Kidney (tissue), 14 donors: Measurements from ENCODE around the gene LHFPL6. TPM values are rescaled to one million over a fixed set of nuclear protein-coding genes. Genes with fewer than 3 reads are reported as not detected.

Experiments used
- DNase-seq, 5 donors: peaks; one replicate each; pipeline ENCODE4 v3.0.0-alpha.2; 2013 to 2020
- FAIRE-seq: peaks from 2 replicates; lab custom pipeline; 2012; peaks lifted over from hg19 to GRCh38; lab: Jason Lieb, UNC
- H3K27ac ChIP-seq, 2 donors: one replicate each; pipeline ENCODE4 v1.7.0; 2013; ENCODE audit warnings: low read depth in 2 of 2, low read length in 2 of 2, inconsistent platforms in 1 of 2
- H3K27me3 ChIP-seq: one replicate; pipeline ENCODE4 v1.7.1; 2013; ENCODE audit warnings: low read length, inconsistent platforms; ENCODE audit not compliant: control insufficient read depth, insufficient read depth
- H3K36me3 ChIP-seq, 3 donors: one replicate each; pipeline versions ENCODE4 v1.7.0 to v1.7.1; 2013; ENCODE audit warnings: low read length in 3 of 3, control low read depth in 1 of 3, inconsistent platforms in 1 of 3; ENCODE audit not compliant: insufficient read depth in 3 of 3, control insufficient read depth in 2 of 3
- H3K4me1 ChIP-seq, 3 donors: one replicate each; pipeline versions ENCODE4 v1.7.0 to v1.7.1; 2013; ENCODE audit warnings: low read length in 3 of 3, inconsistent platforms in 1 of 3, low read depth in 1 of 3; ENCODE audit not compliant: control insufficient read depth in 2 of 3, insufficient read depth in 2 of 3
- H3K4me3 ChIP-seq, 3 donors: one replicate each; pipeline versions ENCODE4 v1.7.0 to v1.8.1; 2013; ENCODE audit warnings: low read length in 3 of 3, control low read depth in 1 of 3, inconsistent platforms in 1 of 3
- H3K9ac ChIP-seq, 3 donors: one replicate each; pipeline versions ENCODE4 v1.7.0 to v1.7.1; 2013; ENCODE audit warnings: low read length in 3 of 3, control low read depth in 1 of 3, inconsistent platforms in 1 of 3
- H3K9me3 ChIP-seq, 3 donors: one replicate each; pipeline versions ENCODE4 v1.7.0 to v1.7.1; 2013; ENCODE audit warnings: low read length in 3 of 3, control low read depth in 1 of 3, inconsistent platforms in 1 of 3; ENCODE audit not compliant: control insufficient read depth in 2 of 3, insufficient read depth in 1 of 3
- intact Hi-C: fragments of 100-400 bp; cut with DNase I; formaldehyde crosslinking; loops from one replicate; pipeline ENCODE4 v1.11.1; 2022
- polyA plus RNA-seq: library from polyadenylated mRNA; stranded (reverse); fragments of 350-450 nt; fragmentation: Illumina TruSeq; extraction: RNeasy Lipid Tissue Mini Kit (QIAGEN cat#74804); gene quantifications from one replicate; pipeline ENCODE4 v1.2.3, GENCODE V29; 2014; ENCODE audit warnings: low read depth, low replicate concordance; ENCODE audit not compliant: insufficient read depth
- total RNA-seq: library from RNA; stranded (reverse); fragmentation: NEBNext Ultra II Directional; extraction: Animal tissue kit (Norgen Biotek cat#: 25700); gene quantifications from one replicate; pipeline ENCODE4 v1.2.1, GENCODE V29; 2021
- TF ChIP-seq, protein P1 (sequence below): IDR thresholded peaks from 3 replicates; pipeline ENCODE4 v1.5.1; 2012; ENCODE audit warnings: mild to moderate bottlenecking, moderate library complexity, borderline replicate concordance; ENCODE audit not compliant: insufficient read depth; ENCODE audit errors: extremely low read depth
- donor health status: control.
- donor health status: control.
- donor health status: control.
- donor health status: control.
- donor health status: control.
- donor health status: DM: yes; HTN: yes; CAD: no.
- donor health status: Normal renal cell carcinoma (clear cell type).

LHFPL6 gene
- total and polyA plus RNA-seq, 2 donors from 2014 or later: 33.0 to 59.2 TPM

DNA sequence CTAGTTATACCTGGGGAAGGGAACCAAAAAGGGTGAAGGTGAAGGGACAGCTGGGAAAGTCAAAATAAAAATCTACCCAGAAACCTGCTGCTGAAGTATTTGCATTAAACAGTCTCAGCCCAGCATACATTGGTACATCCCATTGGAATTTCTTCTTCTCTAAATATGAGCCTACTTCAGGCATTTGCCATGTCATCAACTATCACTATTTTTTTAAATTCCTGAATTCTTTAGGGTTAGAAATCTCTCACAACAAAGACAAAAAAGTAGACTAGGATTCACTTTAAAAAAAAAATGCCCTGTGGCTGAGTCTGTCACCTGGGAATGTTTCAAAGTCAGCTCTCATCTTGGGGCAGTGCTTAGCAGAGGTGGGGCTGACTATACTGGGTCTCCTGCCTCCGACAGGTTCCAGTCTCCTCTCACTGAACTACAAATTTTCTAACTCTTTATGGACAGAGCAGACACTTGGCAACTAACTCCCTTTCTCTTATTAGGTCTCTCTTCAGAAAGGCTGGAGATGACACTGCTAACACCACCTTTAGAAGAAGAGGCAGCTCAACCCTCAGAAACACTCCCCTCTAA lies 141.2 kb downstream of the LHFPL6 start:
- DNase-seq (no peak), FAIRE-seq (no peak)
- Histone ChIP-seq H3K27me3 (no peaks in the 10 kb centered on the region), H3K9ac (no peak overlapping the region), H3K4me1 (no peaks in the 10 kb centered on the region), H3K27ac (no peak overlapping the region), H3K9me3 (peaks cover 0 to 2% (median 0%) of the 10 kb centered on the region in 3 donors), H3K36me3 (no peaks in the 10 kb centered on the region), H3K4me3 (no peak overlapping the region)
- intact Hi-C loops: no loop called here
- TF ChIP-seq, protein P1, sequence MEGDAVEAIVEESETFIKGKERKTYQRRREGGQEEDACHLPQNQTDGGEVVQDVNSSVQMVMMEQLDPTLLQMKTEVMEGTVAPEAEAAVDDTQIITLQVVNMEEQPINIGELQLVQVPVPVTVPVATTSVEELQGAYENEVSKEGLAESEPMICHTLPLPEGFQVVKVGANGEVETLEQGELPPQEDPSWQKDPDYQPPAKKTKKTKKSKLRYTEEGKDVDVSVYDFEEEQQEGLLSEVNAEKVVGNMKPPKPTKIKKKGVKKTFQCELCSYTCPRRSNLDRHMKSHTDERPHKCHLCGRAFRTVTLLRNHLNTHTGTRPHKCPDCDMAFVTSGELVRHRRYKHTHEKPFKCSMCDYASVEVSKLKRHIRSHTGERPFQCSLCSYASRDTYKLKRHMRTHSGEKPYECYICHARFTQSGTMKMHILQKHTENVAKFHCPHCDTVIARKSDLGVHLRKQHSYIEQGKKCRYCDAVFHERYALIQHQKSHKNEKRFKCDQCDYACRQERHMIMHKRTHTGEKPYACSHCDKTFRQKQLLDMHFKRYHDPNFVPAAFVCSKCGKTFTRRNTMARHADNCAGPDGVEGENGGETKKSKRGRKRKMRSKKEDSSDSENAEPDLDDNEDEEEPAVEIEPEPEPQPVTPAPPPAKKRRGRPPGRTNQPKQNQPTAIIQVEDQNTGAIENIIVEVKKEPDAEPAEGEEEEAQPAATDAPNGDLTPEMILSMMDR: no peak

DNA sequence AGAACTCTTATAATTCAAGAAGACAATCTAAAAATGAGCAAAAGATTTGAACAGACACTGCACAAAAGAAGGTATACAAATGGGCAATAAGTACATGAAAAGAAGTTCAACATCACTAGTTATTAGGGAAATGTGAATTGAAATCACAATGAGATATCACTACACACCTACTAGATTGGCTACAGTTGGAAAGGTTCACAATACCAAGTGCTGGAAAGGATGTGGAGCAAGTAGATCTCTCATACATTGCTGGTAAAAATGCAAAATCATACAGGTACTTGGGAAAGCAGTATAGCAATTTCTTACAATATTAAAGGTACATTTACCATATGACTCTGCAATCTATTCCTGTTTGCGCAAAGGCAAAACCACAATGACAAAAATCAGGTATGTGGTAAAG lies 145.7 kb downstream of the LHFPL6 start:
- Histone ChIP-seq H3K9ac (no peak overlapping the region), H3K4me3 (no peak overlapping the region), H3K27ac (no peak overlapping the region), H3K36me3 (no peaks in the 10 kb centered on the region), H3K4me1 (peaks cover 0 to 1% (median 0%) of the 10 kb centered on the region in 3 donors), H3K27me3 (no peaks in the 10 kb centered on the region), H3K9me3 (peaks cover 0 to 2% (median 0%) of the 10 kb centered on the region in 3 donors)
- DNase-seq (no peak), FAIRE-seq (no peak)
- TF ChIP-seq, protein P1: no peak
- intact Hi-C loops: no loop called here

DNA sequence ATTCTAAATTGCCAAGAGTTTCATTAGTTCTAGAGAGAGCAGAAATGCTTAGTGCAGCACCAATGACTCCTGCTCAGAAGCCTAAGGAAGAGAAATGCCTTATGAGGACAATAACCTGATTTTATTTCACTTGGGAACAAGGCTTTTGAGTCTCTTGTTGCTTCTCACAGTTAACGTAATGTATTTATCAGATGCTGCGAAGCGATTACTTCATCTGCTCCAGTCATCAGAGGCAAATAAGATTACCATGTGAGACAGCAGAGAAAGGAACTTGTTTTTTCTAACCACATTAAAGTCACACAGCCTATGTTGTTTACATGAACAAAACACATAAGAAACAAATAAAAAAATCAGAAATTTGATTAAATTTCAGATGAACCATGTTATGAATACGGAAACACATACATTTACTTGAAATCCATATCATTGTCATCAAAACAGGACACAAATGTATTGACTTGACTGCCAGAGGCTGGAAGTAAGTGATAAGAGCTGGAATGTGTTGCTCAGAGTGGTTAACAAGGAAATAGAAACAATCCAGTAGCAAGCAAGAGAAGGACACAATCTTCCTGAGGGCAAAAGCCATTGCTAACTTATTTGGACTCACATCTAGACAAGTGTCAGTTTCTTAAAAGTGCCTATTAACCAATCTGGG lies 147.3 kb downstream of the LHFPL6 start:
- intact Hi-C loops: no loop called here
- no peaks in the 10 kb centered on the region for H3K36me3 ChIP-seq
- DNase-seq (no peak), FAIRE-seq (no peak)
- H3K27ac ChIP-seq: no peak overlapping the region
- H3K9ac ChIP-seq: no peak overlapping the region
- H3K27me3 ChIP-seq: no peaks in the 10 kb centered on the region
- H3K4me3 ChIP-seq: no peak overlapping the region
- TF ChIP-seq, protein P1: no peak
- H3K9me3 ChIP-seq: peaks cover 0 to 2% (median 0%) of the 10 kb centered on the region in 3 donors
- peaks cover 0 to 3% (median 0%) of the 10 kb centered on the region in 3 donors for H3K4me1 ChIP-seq
